Neural progenitor cell (in vitro differentiated cells): ENCODE measurements around the gene MAGI1.

ENCODE experiments used
- EZH2 ChIP-seq: fragments of 200-600 bp; sonication (generic); IDR thresholded peaks from 2 replicates; pipeline ENCODE4 v1.6.1; 2017; ENCODE audit warnings: antibody characterized with exemption, mild to moderate bottlenecking, moderate library complexity
- EZH2phosphoT487 ChIP-seq: fragments of 200-600 bp; sonication (generic); IDR thresholded peaks from 2 replicates; pipeline ENCODE4 v1.6.1; 2017; ENCODE audit warnings: antibody characterized with exemption
- TF ChIP-seq, protein P1 (sequence below): fragments of 200-600 bp; sonication (generic); IDR thresholded peaks from 2 replicates; pipeline ENCODE4 v1.5.1; 2017; ENCODE audit warnings: antibody characterized with exemption, mild to moderate bottlenecking

- TF ChIP-seq, protein P1, sequence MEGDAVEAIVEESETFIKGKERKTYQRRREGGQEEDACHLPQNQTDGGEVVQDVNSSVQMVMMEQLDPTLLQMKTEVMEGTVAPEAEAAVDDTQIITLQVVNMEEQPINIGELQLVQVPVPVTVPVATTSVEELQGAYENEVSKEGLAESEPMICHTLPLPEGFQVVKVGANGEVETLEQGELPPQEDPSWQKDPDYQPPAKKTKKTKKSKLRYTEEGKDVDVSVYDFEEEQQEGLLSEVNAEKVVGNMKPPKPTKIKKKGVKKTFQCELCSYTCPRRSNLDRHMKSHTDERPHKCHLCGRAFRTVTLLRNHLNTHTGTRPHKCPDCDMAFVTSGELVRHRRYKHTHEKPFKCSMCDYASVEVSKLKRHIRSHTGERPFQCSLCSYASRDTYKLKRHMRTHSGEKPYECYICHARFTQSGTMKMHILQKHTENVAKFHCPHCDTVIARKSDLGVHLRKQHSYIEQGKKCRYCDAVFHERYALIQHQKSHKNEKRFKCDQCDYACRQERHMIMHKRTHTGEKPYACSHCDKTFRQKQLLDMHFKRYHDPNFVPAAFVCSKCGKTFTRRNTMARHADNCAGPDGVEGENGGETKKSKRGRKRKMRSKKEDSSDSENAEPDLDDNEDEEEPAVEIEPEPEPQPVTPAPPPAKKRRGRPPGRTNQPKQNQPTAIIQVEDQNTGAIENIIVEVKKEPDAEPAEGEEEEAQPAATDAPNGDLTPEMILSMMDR: no peak
- TF ChIP-seq EZH2phosphoT487 (no peak), EZH2 (no peak)
Measured at GRCh38 chr3:65938147-65938546, 100.6 kb downstream of the MAGI1 start.
